HEK293T (cell line): ENCODE results near the gene SEMA4D.

Source experiments
- CTCF ChIA-PET: fragments of 350-600 bp; formaldehyde crosslinking; extraction: SDS; loops from one replicate; lab custom pipeline; 2021; ENCODE audit warnings: antibody characterized with exemption, inconsistent platforms; lab: Yijun Ruan, JAX
- POLR2A ChIA-PET: fragments of 350-600 bp; formaldehyde crosslinking; extraction: SDS; loops from one replicate; lab custom pipeline; 2020; ENCODE audit warnings: antibody characterized with exemption, inconsistent platforms; lab: Yijun Ruan, JAX
- DNase-seq: peaks from one replicate; pipeline ENCODE4 v3.0.0; 2012; ENCODE audit warnings: mixed read lengths; ENCODE audit errors: extremely low spot score
- ARNT ChIP-seq: fragments of 450-650 bp; IDR thresholded peaks from 2 replicates; pipeline ENCODE4 v1.6.1; 2017; ENCODE audit warnings: mild to moderate bottlenecking
- BHLHE40 ChIP-seq: fragments of 450-650 bp; IDR thresholded peaks from 2 replicates; pipeline ENCODE4 v1.6.1; 2016; ENCODE audit warnings: mild to moderate bottlenecking, moderate library complexity, borderline replicate concordance
- CTBP1 ChIP-seq: fragments of 450-650 bp; IDR thresholded peaks from 2 replicates; pipeline ENCODE4 v1.6.1; 2016; ENCODE audit warnings: borderline replicate concordance
- ELF4 ChIP-seq: fragments of 450-650 bp; IDR thresholded peaks from 2 replicates; pipeline ENCODE4 v1.6.1; 2017; ENCODE audit warnings: antibody characterized with exemption
- FOXA1 ChIP-seq: fragments of 450-650 bp; IDR thresholded peaks from 2 replicates; pipeline ENCODE4 v1.6.1; 2016; ENCODE audit warnings: mild to moderate bottlenecking
- FOXK2 ChIP-seq: fragments of 450-650 bp; IDR thresholded peaks from 2 replicates; pipeline ENCODE4 v1.6.1; 2016; ENCODE audit warnings: mild to moderate bottlenecking
- FOXM1 ChIP-seq: fragments of 450-650 bp; IDR thresholded peaks from 2 replicates; pipeline ENCODE4 v1.6.1; 2017; ENCODE audit warnings: mild to moderate bottlenecking, borderline replicate concordance
- HDGF ChIP-seq: fragments of 450-650 bp; IDR thresholded peaks from 2 replicates; pipeline ENCODE4 v1.6.1; 2017; ENCODE audit warnings: antibody characterized with exemption, borderline replicate concordance
- L3MBTL2 ChIP-seq: fragments of 450-650 bp; conservative IDR thresholded peaks from 2 replicates; pipeline ENCODE4 v1.6.1; 2016; ENCODE audit warnings: mild to moderate bottlenecking
- LEF1 ChIP-seq: fragments of 450-650 bp; IDR thresholded peaks from 2 replicates; pipeline ENCODE4 v1.6.1; 2017; ENCODE audit warnings: mild to moderate bottlenecking, borderline replicate concordance
- NFRKB ChIP-seq: fragments of 450-650 bp; IDR thresholded peaks from 2 replicates; pipeline ENCODE4 v1.6.1; 2016; ENCODE audit warnings: mild to moderate bottlenecking, moderate library complexity
- SP1 ChIP-seq: fragments of 450-650 bp; IDR thresholded peaks from 2 replicates; pipeline ENCODE4 v1.6.1; 2017
- SUZ12 ChIP-seq: fragments of 450-650 bp; IDR thresholded peaks from 2 replicates; pipeline ENCODE4 v1.6.1; 2016; ENCODE audit warnings: mild to moderate bottlenecking
- TARDBP ChIP-seq: fragments of 450-650 bp; IDR thresholded peaks from 2 replicates; pipeline ENCODE4 v1.6.1; 2016
- ZNF384 ChIP-seq: fragments of 450-650 bp; IDR thresholded peaks from 2 replicates; pipeline ENCODE4 v1.6.1; 2016
- TF ChIP-seq, protein P1 (sequence below): fragments of 450-650 bp; IDR thresholded peaks from 2 replicates; pipeline ENCODE4 v1.6.1; 2016

SEMA4D gene

GRCh38 chr9:89541798-89542197, 43.9 kb upstream of the SEMA4D start:
- ChIA-PET CTCF (interaction anchor here (0.7 kb wide), 1 partner anchor 154 kb away, joined by 3 read pairs; no protein-coding TSS in a partner anchor), POLR2A (no interaction called here)
- no peak for DNase-seq
- TF ChIP-seq ELF4 (no peak), BHLHE40 (no peak), L3MBTL2 (no peak), FOXM1 (no peak)

DNA sequence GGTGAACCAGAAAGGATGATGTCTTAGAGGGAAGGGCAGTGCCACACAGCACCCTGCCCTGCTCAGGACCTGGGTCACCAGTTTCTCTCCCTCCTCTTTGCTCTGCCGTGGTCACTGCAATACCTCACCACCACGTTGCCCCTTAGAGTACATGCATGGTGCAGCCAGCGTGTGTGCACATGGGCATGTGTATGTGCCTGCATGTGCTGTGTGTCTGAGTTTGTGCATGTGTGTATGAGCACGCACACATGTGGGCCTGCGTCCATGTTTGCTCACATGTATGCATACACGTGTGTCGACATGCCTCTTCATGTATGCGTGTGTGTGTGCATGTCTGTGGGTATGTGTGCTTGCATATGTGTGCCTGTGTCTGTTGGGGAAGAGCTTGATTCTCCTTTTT, 41.5 kb upstream of the SEMA4D start:
- ChIA-PET CTCF (no interaction called here), POLR2A (no interaction called here)
- TF ChIP-seq HDGF (no peak), FOXM1 (no peak), ARNT (no peak), FOXA1 (no peak), FOXK2 (no peak), BHLHE40 (no peak), ZNF384 (no peak), CTBP1 (no peak), SP1 (no peak), NFRKB (no peak), TARDBP (no peak), LEF1 (no peak), ELF4 (no peak), L3MBTL2 (no peak), SUZ12 (no peak)
- TF ChIP-seq, protein P1, sequence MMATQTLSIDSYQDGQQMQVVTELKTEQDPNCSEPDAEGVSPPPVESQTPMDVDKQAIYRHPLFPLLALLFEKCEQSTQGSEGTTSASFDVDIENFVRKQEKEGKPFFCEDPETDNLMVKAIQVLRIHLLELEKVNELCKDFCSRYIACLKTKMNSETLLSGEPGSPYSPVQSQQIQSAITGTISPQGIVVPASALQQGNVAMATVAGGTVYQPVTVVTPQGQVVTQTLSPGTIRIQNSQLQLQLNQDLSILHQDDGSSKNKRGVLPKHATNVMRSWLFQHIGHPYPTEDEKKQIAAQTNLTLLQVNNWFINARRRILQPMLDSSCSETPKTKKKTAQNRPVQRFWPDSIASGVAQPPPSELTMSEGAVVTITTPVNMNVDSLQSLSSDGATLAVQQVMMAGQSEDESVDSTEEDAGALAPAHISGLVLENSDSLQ, result no peak
- no peak for DNase-seq

DNA sequence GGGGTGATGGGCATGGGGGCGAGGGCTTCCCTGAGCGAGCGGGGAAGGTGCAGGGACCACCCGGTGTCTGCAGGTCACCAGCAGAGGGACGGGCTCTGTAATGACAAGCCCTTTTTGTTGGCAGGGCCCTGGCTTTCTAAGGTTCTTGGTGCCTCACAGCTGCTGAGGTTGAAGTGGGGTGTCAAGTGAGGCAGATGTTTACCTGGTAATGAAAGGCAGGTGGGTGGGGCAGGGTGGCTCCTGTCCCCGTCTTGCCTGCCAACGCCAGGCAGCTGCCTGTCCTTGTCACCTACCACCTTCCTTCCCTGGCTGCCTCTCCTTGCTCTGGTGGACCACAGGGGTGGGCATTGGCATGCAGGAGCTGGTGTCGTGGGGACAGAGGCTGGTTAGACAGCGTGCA, 41.0 kb upstream of the SEMA4D start:
- TF ChIP-seq, protein P1, result no peak
- TF ChIP-seq FOXM1, result no peak
- TF ChIP-seq SUZ12, result no peak
- no peak for TF ChIP-seq ARNT
- no peak for TF ChIP-seq FOXK2
- no peak for TF ChIP-seq FOXA1
- no peak for TF ChIP-seq BHLHE40
- no peak for TF ChIP-seq CTBP1
- TF ChIP-seq HDGF, result no peak
- TF ChIP-seq L3MBTL2, result no peak
- TF ChIP-seq ELF4, result no peak
- POLR2A ChIA-PET, result no interaction called here
- CTCF ChIA-PET, result no interaction called here
- no peak for DNase-seq

GRCh38 chr9:89537166-89537565, 39.3 kb upstream of the SEMA4D start:
- ChIA-PET POLR2A (no interaction called here), CTCF (interaction anchor here (0.6 kb wide), 1 partner anchor 10 kb away, joined by 3 read pairs; no protein-coding TSS in a partner anchor)
- TF ChIP-seq SP1, result no peak
- TF ChIP-seq, protein P1, result no peak
- TF ChIP-seq NFRKB, result no peak
- no peak for TF ChIP-seq FOXK2
- TF ChIP-seq L3MBTL2, result no peak
- TF ChIP-seq HDGF, result no peak
- TF ChIP-seq ELF4, result no peak
- TF ChIP-seq TARDBP, result no peak
- TF ChIP-seq BHLHE40, result no peak
- no peak for TF ChIP-seq LEF1
- no peak for DNase-seq

DNA sequence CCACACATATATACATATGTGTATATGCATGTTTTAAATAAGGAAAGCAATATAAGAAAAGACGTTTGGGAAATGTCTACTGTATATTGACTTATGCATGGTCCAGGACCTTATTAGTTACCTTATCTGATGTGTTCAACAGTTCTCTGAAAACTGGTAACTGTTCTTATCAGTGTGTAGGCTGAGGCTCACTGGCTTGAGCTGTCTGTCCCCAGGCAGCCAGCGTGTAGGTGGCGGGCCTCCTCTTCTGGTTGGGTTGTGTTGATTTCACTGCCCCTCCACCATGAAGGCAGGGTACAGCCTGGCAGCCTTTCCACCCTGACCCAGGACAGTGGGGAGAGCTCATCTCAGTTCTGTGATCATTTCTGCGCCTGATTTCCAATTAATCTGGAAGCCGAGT, 38.7 kb upstream of the SEMA4D start:
- no peak for DNase-seq
- TF ChIP-seq ARNT (no peak), FOXM1 (no peak), SP1 (no peak), ZNF384 (no peak), CTBP1 (no peak), NFRKB (no peak), LEF1 (no peak), ELF4 (no peak), FOXA1 (no peak), BHLHE40 (no peak), L3MBTL2 (no peak), HDGF (no peak), FOXK2 (no peak), TARDBP (no peak), SUZ12 (no peak)
- TF ChIP-seq, protein P1, result no peak
- ChIA-PET POLR2A (no interaction called here), CTCF (interaction anchor here (0.6 kb wide), 2 partner anchors 11 to 69 kb away, joined by 3 read pairs; no protein-coding TSS in a partner anchor)

DNA sequence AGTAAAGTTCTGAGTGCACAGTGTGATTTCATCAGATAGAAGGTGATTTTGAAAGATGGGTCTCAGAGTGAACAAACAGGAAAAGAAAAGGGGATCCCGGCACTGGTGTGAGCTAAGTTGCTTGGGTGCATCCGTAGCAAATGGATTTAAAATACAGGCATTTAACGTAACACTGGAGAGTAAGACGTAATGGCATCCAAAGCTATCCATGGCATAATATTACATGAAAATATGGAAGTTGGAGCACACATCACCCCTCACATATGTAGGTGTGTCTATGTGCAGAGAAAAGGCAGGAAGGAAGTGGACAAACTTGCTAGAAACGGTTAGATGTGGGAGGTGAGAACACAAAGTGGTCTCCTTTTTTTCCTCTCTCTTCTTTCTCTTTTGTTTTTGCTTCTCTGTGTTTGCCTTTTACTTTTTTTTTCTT, 38.2 kb upstream of the SEMA4D start:
- no peak for TF ChIP-seq TARDBP
- TF ChIP-seq ELF4, result no peak
- TF ChIP-seq ZNF384, result no peak
- TF ChIP-seq, protein P1, result no peak
- ChIA-PET CTCF (interaction anchor here (0.6 kb wide), 1 partner anchor 69 kb away, joined by 3 read pairs; no protein-coding TSS in a partner anchor), POLR2A (no interaction called here)
- no peak for DNase-seq
